Glutamatergic neuron (in vitro differentiated cells): Measurements from ENCODE around the gene SAMD8. TPM values are rescaled to one million over a fixed set of nuclear protein-coding genes. Genes with fewer than 3 reads are reported as not detected.
A peak's percentile ranks its signal among the peaks of the same experiment; 100 is the strongest.

Experiments used
- DNase-seq: peaks from one replicate; pipeline ENCODE4 v3.0.0; 2022
- H3K27ac Mint-ChIP-seq: one replicate; pipeline ENCODE4 v1.8.0; 2020; ENCODE audit warnings: mild to moderate bottlenecking, mixed read lengths, inconsistent platforms; ENCODE audit not compliant: unreplicated experiment
- H3K27me3 Mint-ChIP-seq: one replicate; pipeline ENCODE4 v1.8.0; 2020; ENCODE audit warnings: mild to moderate bottlenecking, moderate library complexity, mixed read lengths, inconsistent platforms; ENCODE audit not compliant: unreplicated experiment
- H3K36me3 Mint-ChIP-seq: one replicate; pipeline ENCODE4 v1.8.0; 2020; ENCODE audit warnings: mild to moderate bottlenecking, mixed read lengths, inconsistent platforms; ENCODE audit not compliant: unreplicated experiment
- H3K4me1 Mint-ChIP-seq: one replicate; pipeline ENCODE4 v1.8.0; 2020; ENCODE audit warnings: mild to moderate bottlenecking, low read depth, mixed read lengths, inconsistent platforms; ENCODE audit not compliant: unreplicated experiment
- H3K4me3 Mint-ChIP-seq: one replicate; pipeline ENCODE4 v1.8.0; 2020; ENCODE audit warnings: mild to moderate bottlenecking, mixed read lengths, inconsistent platforms; ENCODE audit not compliant: unreplicated experiment
- H3K9me3 Mint-ChIP-seq: one replicate; pipeline ENCODE4 v1.8.0; 2020; ENCODE audit warnings: mild to moderate bottlenecking, moderate library complexity, mixed read lengths, inconsistent platforms; ENCODE audit not compliant: unreplicated experiment
- CTCF ChIP-seq: fragments of 200-600 bp; sonication (generic); IDR thresholded peaks from one replicate; pipeline ENCODE4 v1.5.0; 2021; ENCODE audit not compliant: partially characterized antibody, unreplicated experiment
- total RNA-seq: library from RNA; stranded (reverse); fragmentation: NEBNext Ultra II Directional; extraction: Animal tissue kit (Norgen Biotek cat#: 25700); gene quantifications from one replicate; pipeline ENCODE4 v1.2.1, GENCODE V29; 2021; ENCODE audit not compliant: unreplicated experiment

SAMD8 gene
- total RNA-seq, 1 donor from 2014 or later, result 32.8 TPM

- Mint-ChIP-seq H3K4me3 (no peak overlapping the region), H3K9me3 (peaks cover 2% of the 10 kb centered on the region), H3K27ac (no peak overlapping the region), H3K4me1 (peaks cover 9% of the 10 kb centered on the region), H3K36me3 (peaks cover 3% of the 10 kb centered on the region), H3K27me3 (peaks cover 4% of the 10 kb centered on the region)
- TF ChIP-seq CTCF, result no peak
- no peak for DNase-seq
These were observed 35.1 kb upstream of the SAMD8 start for GRCh38 chr10:75076348-75076747.

DNA sequence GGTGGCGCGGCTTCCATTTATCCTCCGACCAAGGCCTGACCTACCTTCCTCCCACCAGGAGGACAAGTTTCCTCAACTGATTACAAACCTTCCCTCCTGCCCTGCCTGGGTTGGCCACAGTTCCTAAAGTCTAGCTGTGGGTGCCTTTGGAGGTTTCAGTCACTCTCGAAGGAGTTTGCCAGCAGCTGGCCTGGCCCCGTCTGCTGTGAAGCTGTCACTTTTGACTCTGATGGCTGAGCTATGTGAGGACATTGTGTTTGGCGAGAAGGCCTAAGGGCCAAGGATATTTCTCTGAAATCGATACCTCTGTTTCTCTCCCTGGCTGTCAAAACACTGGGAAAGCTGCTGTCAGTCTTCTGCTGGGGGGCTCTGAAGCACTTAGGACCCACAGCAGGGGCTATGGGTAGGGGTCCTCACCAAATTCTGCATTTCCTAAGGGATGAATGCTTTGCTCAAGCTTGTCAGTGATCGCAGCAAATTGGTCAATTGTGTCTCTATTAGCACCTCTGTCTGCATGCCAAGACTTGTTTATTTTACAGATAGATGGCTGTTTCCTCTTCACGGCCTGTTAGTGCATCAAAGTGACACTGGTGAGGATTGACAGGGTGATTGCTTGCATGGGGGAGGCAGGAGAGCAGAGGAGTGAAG lies 31.9 kb upstream of the SAMD8 start:
- Mint-ChIP-seq H3K4me3 (no peak overlapping the region), H3K9me3 (peaks cover 2% of the 10 kb centered on the region), H3K27ac (no peak overlapping the region), H3K27me3 (peaks cover 4% of the 10 kb centered on the region), H3K4me1 (peaks cover 7% of the 10 kb centered on the region), H3K36me3 (peaks cover 6% of the 10 kb centered on the region)
- no peak for DNase-seq
- TF ChIP-seq CTCF, result no peak

GRCh38 chr10:75080554-75080953 lies 30.9 kb upstream of the SAMD8 start:
- peaks cover 4% of the 10 kb centered on the region for H3K27me3 Mint-ChIP-seq
- no peak overlapping the region for H3K4me3 Mint-ChIP-seq
- H3K36me3 Mint-ChIP-seq, result peaks cover 6% of the 10 kb centered on the region
- H3K4me1 Mint-ChIP-seq, result peaks cover 7% of the 10 kb centered on the region
- peak overlapping the region; percentile 22 for H3K27ac Mint-ChIP-seq
- no peak for TF ChIP-seq CTCF
- no peak for DNase-seq
- peaks cover 2% of the 10 kb centered on the region for H3K9me3 Mint-ChIP-seq

GRCh38 chr10:75081379-75081778 lies 30.1 kb upstream of the SAMD8 start:
- peak overlapping the region; percentile 22 for H3K27ac Mint-ChIP-seq
- no peak for TF ChIP-seq CTCF
- no peak for DNase-seq
- peaks cover 2% of the 10 kb centered on the region for H3K9me3 Mint-ChIP-seq
- peaks cover 4% of the 10 kb centered on the region for H3K4me1 Mint-ChIP-seq
- peaks cover 2% of the 10 kb centered on the region for H3K27me3 Mint-ChIP-seq
- peaks cover 6% of the 10 kb centered on the region for H3K36me3 Mint-ChIP-seq
- H3K4me3 Mint-ChIP-seq, result no peak overlapping the region

- peaks cover 6% of the 10 kb centered on the region for H3K36me3 Mint-ChIP-seq
- H3K27ac Mint-ChIP-seq, result no peak overlapping the region
- no peak for DNase-seq
- peaks cover 4% of the 10 kb centered on the region for H3K4me1 Mint-ChIP-seq
- no peak overlapping the region for H3K4me3 Mint-ChIP-seq
- peaks cover 2% of the 10 kb centered on the region for H3K9me3 Mint-ChIP-seq
- no peak for TF ChIP-seq CTCF
- peaks cover 2% of the 10 kb centered on the region for H3K27me3 Mint-ChIP-seq
These were observed 27.3 kb upstream of the SAMD8 start for GRCh38 chr10:75083972-75084833.
